Measurements from ENCODE around the gene SRGN. TPM values are rescaled to one million over a fixed set of nuclear protein-coding genes. Genes with fewer than 3 reads are reported as not detected.

SRGN gene
- polyA plus RNA-seq, 3 donors, result 1,724 to 3,407 (median 1,859) TPM

DNA sequence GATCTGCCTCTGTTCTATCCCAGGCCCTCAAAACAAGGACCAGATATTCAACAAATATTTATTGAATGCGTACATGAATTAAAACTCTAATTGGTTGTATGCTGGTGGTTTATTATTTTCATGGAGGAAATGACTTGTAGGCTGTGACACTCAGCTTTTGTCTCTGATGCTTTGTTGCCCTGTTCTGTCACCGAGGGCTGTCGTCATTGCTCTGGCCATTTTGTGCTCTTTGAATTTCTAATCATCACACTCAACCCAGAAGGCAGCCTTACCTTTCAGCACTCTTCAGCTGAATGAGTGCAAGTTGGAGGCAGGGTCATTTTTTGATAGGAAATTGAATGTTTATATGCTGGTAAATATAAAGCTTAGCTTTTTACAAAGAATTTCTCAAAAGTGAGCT is 14.5 kb downstream of the SRGN start:
- H2AFZ ChIP-seq (ENCODE audit: insufficient read depth, low read depth, low read length, poor library complexity, severe bottlenecking), result no peak overlapping the region
- H3K36me3 Mint-ChIP-seq, result peaks cover 67 to 89% of the 10 kb centered on the region in 2 donors
- DNase-seq, result no peak
- H3K27me3 ChIP-seq (ENCODE audit: control insufficient read depth in 2 of 2, insufficient read depth in 2 of 2, low read length in 2 of 2), result no peaks in the 10 kb centered on the region
- no peak overlapping the region for H3K4me3 ChIP-seq (replicated peaks in 1 of 3; ENCODE audit: low read depth in 2 of 3, low read length in 3 of 3)
- peaks cover 52% of the 10 kb centered on the region for H3K4me1 Mint-ChIP-seq
- WGBS (ENCODE audit: insufficient coverage), result no CpG with 5 or more reads among the region's 3 CpGs
- no peaks in the 10 kb centered on the region for H3K9me3 ChIP-seq (replicated peaks in 1 of 2; ENCODE audit: control insufficient read depth in 1 of 2, insufficient read depth in 1 of 2, low read length in 2 of 2)
- intact Hi-C loops (cut with micrococcal nuclease), result no loop called here
- peak overlapping the region; percentile 60 to 73 for H3K27ac ChIP-seq (ENCODE audit: low read depth in 1 of 2, low read length in 2 of 2)
- peaks cover 72 to 83% of the 10 kb centered on the region in 2 donors for H3K36me3 ChIP-seq (replicated peaks in 1 of 2; ENCODE audit: control insufficient read depth in 1 of 2, insufficient read depth in 2 of 2, low read length in 2 of 2)
- H3K4me3 Mint-ChIP-seq, result peak overlapping the region in 1 of 2 donors; percentile 49
- H3K27ac Mint-ChIP-seq, result peak overlapping the region; percentile 86 to 96 (median 90)
- peaks cover 0 to 2% (median 0%) of the 10 kb centered on the region in 3 donors for H3K27me3 Mint-ChIP-seq (ENCODE audit: low read depth in 3 of 3)
- peaks cover 69% of the 10 kb centered on the region for H3K79me2 ChIP-seq (ENCODE audit: insufficient read depth, low read length)
- peaks cover 100% of the 10 kb centered on the region for H4K20me1 ChIP-seq (ENCODE audit: insufficient read depth, low read length)
- no peak overlapping the region for H3K9ac ChIP-seq (ENCODE audit: insufficient read depth, low read length, poor library complexity, severe bottlenecking)
- peaks cover 0 to 7% (median 0%) of the 10 kb centered on the region in 7 donors for H3K9me3 Mint-ChIP-seq
- H3K4me2 ChIP-seq (replicated peaks; ENCODE audit: extremely low read depth, low read length, poor library complexity, severe bottlenecking), result peak overlapping the region; percentile 10
- H3K4me1 ChIP-seq (ENCODE audit: control insufficient read depth in 1 of 2, insufficient read depth in 2 of 2, low read length in 2 of 2), result peaks cover 47 to 54% of the 10 kb centered on the region in 2 donors
- TF ChIP-seq, protein P1, sequence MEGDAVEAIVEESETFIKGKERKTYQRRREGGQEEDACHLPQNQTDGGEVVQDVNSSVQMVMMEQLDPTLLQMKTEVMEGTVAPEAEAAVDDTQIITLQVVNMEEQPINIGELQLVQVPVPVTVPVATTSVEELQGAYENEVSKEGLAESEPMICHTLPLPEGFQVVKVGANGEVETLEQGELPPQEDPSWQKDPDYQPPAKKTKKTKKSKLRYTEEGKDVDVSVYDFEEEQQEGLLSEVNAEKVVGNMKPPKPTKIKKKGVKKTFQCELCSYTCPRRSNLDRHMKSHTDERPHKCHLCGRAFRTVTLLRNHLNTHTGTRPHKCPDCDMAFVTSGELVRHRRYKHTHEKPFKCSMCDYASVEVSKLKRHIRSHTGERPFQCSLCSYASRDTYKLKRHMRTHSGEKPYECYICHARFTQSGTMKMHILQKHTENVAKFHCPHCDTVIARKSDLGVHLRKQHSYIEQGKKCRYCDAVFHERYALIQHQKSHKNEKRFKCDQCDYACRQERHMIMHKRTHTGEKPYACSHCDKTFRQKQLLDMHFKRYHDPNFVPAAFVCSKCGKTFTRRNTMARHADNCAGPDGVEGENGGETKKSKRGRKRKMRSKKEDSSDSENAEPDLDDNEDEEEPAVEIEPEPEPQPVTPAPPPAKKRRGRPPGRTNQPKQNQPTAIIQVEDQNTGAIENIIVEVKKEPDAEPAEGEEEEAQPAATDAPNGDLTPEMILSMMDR (IDR thresholded peaks at IDR 0.05), result no peak

DNA sequence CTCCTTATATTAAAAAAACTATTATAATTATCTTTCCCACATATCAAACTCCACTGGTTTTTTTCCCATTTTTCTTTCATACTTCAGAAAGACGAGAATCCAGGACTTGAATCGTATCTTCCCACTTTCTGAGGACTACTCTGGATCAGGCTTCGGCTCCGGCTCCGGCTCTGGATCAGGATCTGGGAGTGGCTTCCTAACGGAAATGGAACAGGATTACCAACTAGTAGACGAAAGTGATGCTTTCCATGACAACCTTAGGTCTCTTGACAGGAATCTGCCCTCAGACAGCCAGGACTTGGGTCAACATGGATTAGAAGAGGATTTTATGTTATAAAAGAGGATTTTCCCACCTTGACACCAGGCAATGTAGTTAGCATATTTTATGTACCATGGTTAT is 15.9 kb downstream of the SRGN start:
- Mint-ChIP-seq H3K4me3 (no peak overlapping the region), H3K27me3 (ENCODE audit: low read depth in 3 of 3) (peaks cover 0 to 2% (median 0%) of the 10 kb centered on the region in 3 donors), H3K4me1 (peaks cover 39% of the 10 kb centered on the region), H3K36me3 (peaks cover 55 to 80% of the 10 kb centered on the region in 2 donors), H3K27ac (peak overlapping the region in 2 of 7 donors; percentile 46 to 62), H3K9me3 (peaks cover 0 to 3% (median 0%) of the 10 kb centered on the region in 7 donors)
- H3K9ac ChIP-seq (ENCODE audit: insufficient read depth, low read length, poor library complexity, severe bottlenecking), result no peak overlapping the region
- no peak overlapping the region for H3K4me3 ChIP-seq (replicated peaks in 1 of 3; ENCODE audit: low read depth in 2 of 3, low read length in 3 of 3)
- H3K4me1 ChIP-seq (ENCODE audit: control insufficient read depth in 1 of 2, insufficient read depth in 2 of 2, low read length in 2 of 2), result peaks cover 37 to 41% of the 10 kb centered on the region in 2 donors
- no peaks in the 10 kb centered on the region for H3K27me3 ChIP-seq (ENCODE audit: control insufficient read depth in 2 of 2, insufficient read depth in 2 of 2, low read length in 2 of 2)
- no peaks in the 10 kb centered on the region for H3K9me3 ChIP-seq (replicated peaks in 1 of 2; ENCODE audit: control insufficient read depth in 1 of 2, insufficient read depth in 1 of 2, low read length in 2 of 2)
- H4K20me1 ChIP-seq (ENCODE audit: insufficient read depth, low read length), result peaks cover 92% of the 10 kb centered on the region
- TF ChIP-seq, protein P1 (IDR thresholded peaks at IDR 0.05), result no peak
- no peak for DNase-seq
- peaks cover 56% of the 10 kb centered on the region for H3K79me2 ChIP-seq (ENCODE audit: insufficient read depth, low read length)
- 79% methylated on average over 6 of the region's 7 CpGs for WGBS (ENCODE audit: insufficient coverage)
- intact Hi-C loops (cut with micrococcal nuclease), result no loop called here
- no peak overlapping the region for H3K4me2 ChIP-seq (replicated peaks; ENCODE audit: extremely low read depth, low read length, poor library complexity, severe bottlenecking)
- no peak overlapping the region for H3K27ac ChIP-seq (ENCODE audit: low read depth in 1 of 2, low read length in 2 of 2)
- H2AFZ ChIP-seq (ENCODE audit: insufficient read depth, low read depth, low read length, poor library complexity, severe bottlenecking), result no peak overlapping the region
- peaks cover 59 to 69% of the 10 kb centered on the region in 2 donors for H3K36me3 ChIP-seq (replicated peaks in 1 of 2; ENCODE audit: control insufficient read depth in 1 of 2, insufficient read depth in 2 of 2, low read length in 2 of 2)

Data from CD14-positive monocyte (primary cell).